NCI-H2171 treated with DMSO at 0.1 percent for 48 hours (cell line): ENCODE results near the gene REEP6.
"Not testable (repeated sequence)": the region's sequence is repeated elsewhere in the genome, so short reads cannot be mapped to it uniquely, and the experiment has no call there.

Experiments used
- DNase-seq: peaks from one replicate; lab custom pipeline; 2025; lab: John Stamatoyannopoulos, UW

REEP6 gene

GRCh38 chr19:1490311-1491113 lies 469 bp upstream of the REEP6 start, which contains the start of gene PCSK4:
Gene PCSK4 (minus strand): TSS chr19:1490350. CDS start chr19:1490346, 4 bp downstream.
- DNase-seq: peak; percentile 99

- DNase-seq: no peak
Measured at GRCh38 chr19:1491849-1492170, 829 bp downstream of the REEP6 start.

GRCh38 chr19:1492474-1493006 lies 1.6 kb downstream of the REEP6 start:
- no peak for DNase-seq

- DNase-seq: no peak
Measured at GRCh38 chr19:1494115-1494815, 3.3 kb downstream of the REEP6 start.

- DNase-seq: no peak
Measured at GRCh38 chr19:1495051-1495798, 4.2 kb downstream of the REEP6 start.

- DNase-seq: no peak
Measured at GRCh38 chr19:1495799-1496713, 5.1 kb downstream of the REEP6 start.

- no peak for DNase-seq
Measured at GRCh38 chr19:1496714-1497577, 6.0 kb downstream of the REEP6 start.

- no peak for DNase-seq
Measured at GRCh38 chr19:1497578-1498235, 6.7 kb downstream of the REEP6 start.

- not testable (repeated sequence) for DNase-seq
Measured at GRCh38 chr19:1499231-1499630, 8.2 kb downstream of the REEP6 start.

- no peak for DNase-seq
Measured at GRCh38 chr19:1501200-1501595, 10.2 kb downstream of the REEP6 start.

GRCh38 chr19:1502433-1503088 lies 11.6 kb downstream of the REEP6 start:
- DNase-seq: no peak

GRCh38 chr19:1503089-1503924 lies 12.3 kb downstream of the REEP6 start:
- DNase-seq: no peak

GRCh38 chr19:1503925-1504773 lies 13.2 kb downstream of the REEP6 start:
- no peak for DNase-seq

GRCh38 chr19:1505012-1505411 lies 14.0 kb downstream of the REEP6 start:
- DNase-seq: no peak

GRCh38 chr19:1505991-1506881 lies 15.3 kb downstream of the REEP6 start:
- DNase-seq: no peak

GRCh38 chr19:1507192-1507660 lies 16.2 kb downstream of the REEP6 start:
- DNase-seq: no peak
